ENCODE measurements around the gene EGFL7. TPM values are rescaled to one million over a fixed set of nuclear protein-coding genes. Genes with fewer than 3 reads are reported as not detected.

EGFL7 gene
- total RNA-seq, 1 experiment from 2014 or later, result 31.8 TPM

GRCh38 chr9:136671646-136672430, 9.1 kb downstream of the EGFL7 start:
- no peak for DNase-seq (ENCODE audit: low read depth)

DNA sequence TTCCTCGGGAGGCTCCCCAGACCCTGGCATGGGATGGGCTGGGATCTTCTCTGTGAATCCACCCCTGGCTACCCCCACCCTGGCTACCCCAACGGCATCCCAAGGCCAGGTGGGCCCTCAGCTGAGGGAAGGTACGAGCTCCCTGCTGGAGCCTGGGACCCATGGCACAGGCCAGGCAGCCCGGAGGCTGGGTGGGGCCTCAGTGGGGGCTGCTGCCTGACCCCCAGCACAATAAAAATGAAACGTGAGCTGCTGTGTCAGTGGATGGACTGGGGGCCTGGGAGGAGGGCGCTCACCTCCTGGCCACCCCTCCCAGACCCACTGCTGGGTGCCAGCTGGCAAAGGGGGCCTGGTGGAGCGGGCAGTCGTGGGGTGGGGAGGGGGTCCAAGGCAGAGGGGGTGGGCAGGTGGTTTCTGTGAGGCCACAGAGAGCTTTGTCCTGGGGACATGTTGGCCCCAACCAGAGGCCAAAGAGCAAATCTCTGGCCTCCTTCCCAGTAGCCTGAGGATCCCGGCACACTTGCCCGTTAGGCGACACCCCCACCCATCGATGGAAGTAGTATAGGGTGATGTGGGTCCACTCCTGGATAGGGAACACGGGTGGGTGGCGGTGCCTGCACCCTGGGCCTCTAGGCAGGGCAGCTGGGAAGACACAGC, 9.8 kb downstream of the EGFL7 start:
- DNase-seq (ENCODE audit: low read depth), result no peak

- no peak for DNase-seq (ENCODE audit: low read depth)
Observed at GRCh38 chr9:136673088-136673974, 10.6 kb downstream of the EGFL7 start.

DNA sequence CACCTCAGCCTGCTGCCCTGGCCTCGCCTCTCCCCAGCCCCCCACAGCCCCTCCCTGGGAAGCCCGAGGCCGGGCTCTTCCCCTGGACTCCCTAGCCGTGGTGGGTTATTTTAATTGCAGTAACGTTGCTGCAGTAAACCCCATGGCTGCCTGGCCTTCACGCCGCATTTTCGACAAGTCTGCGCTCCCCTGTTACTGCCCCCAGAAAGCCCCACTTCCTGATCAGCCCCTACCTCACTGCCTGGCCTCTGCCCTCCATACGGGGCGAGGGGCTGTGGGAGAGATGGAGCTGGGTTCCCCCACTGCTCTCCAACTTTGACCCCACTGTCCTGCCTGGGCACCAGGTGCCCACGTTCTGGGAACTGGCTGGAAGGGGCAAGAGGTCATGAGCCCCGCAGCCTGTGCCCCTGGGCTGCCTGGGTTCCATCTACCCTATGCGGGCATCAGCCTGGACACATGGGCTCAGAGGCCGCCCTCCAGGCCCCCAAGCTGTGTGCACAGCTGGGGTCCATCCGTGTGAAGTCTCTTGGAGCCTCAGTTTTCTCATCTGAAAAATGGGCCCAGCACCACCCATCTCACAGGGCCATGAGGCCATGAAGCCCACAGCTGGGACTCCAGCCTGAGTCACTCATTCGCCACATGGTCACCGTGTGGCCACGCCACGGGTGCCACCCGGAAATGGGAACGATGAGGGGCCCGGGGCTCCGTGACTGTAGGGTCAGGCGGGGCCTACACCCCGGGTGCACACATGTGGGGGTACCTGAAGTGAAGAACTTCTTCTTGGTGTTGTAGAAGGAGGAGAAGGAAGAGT, 11.5 kb downstream of the EGFL7 start:
- no peak for DNase-seq (ENCODE audit: low read depth)

GRCh38 chr9:136674786-136675349, 12.2 kb downstream of the EGFL7 start:
- DNase-seq (ENCODE audit: low read depth), result no peak

GRCh38 chr9:136675477-136676296, 13.0 kb downstream of the EGFL7 start:
- no peak for DNase-seq (ENCODE audit: low read depth)

DNA sequence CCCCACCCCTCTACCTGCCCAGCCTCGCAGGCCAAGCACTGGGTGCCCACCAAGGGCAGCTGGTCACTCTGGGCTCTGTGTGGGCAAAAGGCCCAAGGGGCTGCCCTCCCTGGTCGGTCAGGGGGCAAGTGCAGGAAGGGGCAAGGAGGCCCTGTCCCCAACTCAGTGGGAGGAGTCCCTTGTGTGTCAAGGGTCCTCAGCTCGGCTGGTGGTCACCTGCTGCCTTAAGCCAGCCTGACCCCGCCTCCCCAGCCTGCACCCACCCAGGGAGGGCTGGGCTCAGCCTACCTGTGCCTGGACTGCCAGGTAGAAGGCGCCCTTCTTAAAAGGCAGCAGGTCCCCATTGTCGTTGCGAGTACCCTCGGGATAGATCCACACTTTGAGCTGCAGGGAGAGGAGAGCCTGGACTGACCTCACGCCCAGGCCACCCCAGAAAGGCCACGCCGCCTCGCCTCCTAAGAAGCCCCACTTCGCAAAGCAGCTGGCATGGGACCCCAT, 13.6 kb downstream of the EGFL7 start:
- no peak for DNase-seq (ENCODE audit: low read depth)

DNA sequence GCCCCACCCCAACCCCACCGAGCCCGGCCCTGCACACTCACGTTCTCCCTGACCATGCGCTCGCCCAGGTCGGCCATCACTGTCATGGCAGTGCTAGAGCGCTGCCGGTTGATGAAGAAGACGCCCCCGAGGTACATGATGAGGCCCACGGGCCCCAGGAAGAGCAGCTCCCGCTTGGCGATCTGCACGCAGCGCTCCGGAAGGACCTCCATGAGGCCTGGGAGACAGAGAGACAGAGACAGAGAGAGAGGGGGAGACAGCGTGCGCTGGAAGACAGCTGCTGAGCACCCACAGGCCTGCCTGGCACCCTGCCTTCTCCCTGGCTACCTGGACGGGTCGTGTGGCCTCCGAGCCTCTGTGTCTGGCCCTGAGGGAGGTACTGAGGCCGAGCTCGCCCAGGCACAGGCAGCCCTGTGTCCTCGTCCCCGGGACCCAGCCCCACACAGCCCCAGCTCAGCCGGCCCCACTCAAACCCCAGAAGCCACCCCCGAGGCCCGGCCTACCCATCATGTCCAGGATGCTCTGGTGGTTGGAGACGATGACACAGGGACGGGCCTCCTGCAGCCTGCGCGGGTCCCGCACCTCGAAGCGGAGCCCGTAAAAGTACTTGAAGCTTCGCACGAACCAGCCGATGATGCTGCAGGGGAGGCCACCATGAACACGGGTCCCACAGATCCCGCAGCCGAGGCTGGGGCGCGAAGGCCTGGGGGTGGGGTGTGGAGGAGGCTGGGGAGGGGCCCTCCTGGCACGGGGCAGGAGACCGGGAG, 14.4 kb downstream of the EGFL7 start:
- DNase-seq (ENCODE audit: low read depth), result no peak

- DNase-seq (ENCODE audit: low read depth), result no peak
Observed at GRCh38 chr9:136678034-136678433, 15.3 kb downstream of the EGFL7 start.

DNA sequence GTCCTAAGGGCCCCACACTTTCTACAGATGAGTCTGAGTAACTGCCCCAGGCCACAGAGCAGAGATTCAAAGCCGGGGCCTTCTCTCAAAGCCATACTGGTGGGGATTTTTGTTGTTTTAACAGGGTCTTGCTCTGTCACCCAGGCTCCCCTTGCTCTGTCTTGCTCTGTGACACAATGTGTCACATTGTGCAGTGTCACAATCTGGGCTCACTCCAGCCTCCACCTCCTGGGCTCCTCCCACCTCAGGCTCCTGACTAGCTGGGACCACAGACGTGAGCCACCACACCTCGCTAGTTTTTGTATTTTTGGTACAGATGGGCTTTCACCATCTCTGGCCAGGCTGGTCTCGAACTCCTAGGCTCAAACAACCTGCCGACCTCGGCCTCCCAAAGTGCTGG, 15.9 kb downstream of the EGFL7 start:
- DNase-seq (ENCODE audit: low read depth), result no peak

DNA sequence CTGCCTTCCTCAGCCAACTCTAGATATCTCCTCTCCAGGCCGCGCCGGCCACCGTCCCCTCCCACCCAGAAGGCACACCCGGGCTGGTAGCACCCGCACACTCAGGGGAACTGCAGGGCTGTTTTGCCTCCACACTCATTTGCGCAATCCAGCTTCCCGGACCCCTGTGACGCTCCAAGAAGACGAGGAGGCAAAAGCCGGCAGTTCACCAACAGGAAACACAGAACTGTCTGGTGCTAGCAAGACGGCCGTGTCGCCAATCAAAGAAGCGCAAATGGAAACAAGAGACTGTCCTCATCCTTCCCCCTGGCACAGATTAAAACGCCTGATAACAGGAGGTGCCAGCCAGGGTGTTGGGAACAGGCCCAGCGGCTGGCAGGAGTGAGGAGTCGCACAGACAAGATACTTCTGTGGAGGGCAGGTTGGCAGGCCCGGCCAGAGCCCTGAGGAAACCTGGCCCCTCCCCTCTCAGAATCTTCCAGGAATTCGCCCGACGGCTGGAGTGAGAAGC, 16.8 kb downstream of the EGFL7 start:
- DNase-seq (ENCODE audit: low read depth), result no peak

DNA sequence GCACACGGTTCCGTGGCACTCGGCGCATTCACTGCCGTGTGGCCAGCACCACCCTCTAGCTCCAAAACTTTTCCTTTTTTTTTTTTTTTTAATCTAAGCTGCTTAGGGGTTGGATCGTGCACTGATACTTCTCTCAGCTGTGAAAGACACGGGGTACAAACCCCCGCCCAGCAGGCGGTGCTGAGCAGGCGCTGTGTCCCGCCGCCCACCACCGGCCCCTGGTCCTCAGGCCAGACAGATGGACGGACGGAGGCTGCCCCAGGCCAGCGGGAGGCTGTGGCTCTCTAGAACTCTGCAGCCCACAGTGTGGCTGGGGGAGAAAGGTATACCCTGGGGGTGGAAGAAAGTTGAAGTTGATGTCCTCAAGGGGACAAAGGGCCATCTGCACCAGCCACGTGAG, 18.3 kb downstream of the EGFL7 start:
- no peak for DNase-seq (ENCODE audit: low read depth)

GRCh38 chr9:136681945-136682699, 19.4 kb downstream of the EGFL7 start:
- DNase-seq (ENCODE audit: low read depth), result no peak

GRCh38 chr9:136682710-136683109, 20.0 kb downstream of the EGFL7 start:
- DNase-seq (ENCODE audit: low read depth), result no peak

DNA sequence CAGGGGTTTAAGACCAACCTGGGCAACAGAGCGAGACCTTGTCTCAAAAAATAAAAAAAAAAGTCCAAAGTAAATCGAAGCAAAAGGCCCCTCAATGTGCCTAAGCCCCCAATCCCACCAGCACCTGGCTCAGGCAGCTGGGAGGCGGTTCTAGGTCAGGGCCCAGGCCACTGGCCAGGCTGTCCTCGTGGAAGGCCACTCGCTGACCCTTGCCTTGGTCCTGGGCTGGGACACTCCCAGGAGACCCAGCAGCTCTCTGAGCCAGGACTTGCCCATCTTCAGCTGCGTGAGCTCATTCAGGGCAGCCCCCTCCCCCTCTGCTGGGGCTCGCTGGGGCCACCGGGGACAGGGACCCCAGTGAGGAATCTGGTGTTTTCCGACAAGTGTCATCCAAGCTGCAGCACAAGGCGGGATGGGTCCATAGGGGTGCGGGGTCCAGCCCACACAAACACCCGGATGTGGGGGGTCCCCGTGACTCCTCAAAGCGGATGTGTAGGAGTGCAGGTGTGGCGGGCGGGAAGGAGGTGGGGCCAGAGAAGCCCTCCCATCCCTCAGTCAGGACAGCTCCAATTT, 20.5 kb downstream of the EGFL7 start:
- no peak for DNase-seq (ENCODE audit: low read depth)

DNA sequence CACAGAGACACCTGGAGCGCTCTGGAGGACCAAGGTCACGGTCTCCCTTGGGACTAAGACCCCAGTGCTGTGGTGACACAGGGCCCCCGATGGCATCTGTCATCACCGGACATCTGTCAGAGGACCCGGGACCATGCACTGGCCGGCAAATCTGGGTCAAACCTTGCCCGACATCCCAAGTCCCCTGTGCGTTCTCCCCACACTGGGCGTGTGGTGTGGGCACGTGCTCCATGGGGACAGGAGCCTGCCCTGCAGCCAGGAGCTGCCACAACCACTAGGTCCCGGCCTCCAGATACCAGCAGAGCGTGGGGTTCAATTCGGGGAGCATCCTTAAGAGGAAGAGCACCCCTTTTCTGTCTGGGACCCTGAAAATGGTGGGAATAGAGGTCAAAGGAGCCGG, 21.0 kb downstream of the EGFL7 start:
- no peak for DNase-seq (ENCODE audit: low read depth)

- DNase-seq (ENCODE audit: low read depth), result no peak
Observed at GRCh38 chr9:136684339-136684738, 21.6 kb downstream of the EGFL7 start.

DNA sequence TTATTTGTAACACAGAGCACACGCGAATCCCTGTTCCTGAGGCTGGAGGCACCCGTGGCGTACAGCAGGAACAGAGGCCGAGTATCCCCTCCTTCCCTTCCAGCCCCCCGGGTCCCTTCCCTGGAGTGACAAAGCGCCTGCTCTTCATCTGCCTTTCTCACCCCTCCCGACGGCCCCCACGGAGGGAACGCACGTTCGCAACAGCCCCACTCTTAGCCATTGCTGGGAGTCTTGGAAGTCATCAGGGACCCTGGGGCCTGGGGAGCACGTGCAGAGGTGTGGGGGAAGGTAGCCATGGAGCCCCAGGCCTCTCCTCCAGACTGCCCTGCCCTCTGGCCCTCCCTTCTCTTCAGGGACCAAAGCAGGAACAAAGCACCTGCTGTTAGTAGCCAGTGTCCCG, 22.1 kb downstream of the EGFL7 start:
- no peak for DNase-seq (ENCODE audit: low read depth)

All from HT1080 (cell line).